ENCODE results near the gene METTL22.
"Not testable (repeated sequence)": the region's sequence is repeated elsewhere in the genome, so short reads cannot be mapped to it uniquely, and the experiment has no call there.

The METTL22 gene

GRCh38 chr16:8632675-8633182 is 11.2 kb downstream of the METTL22 start:
- no peak for FAIRE-seq

GRCh38 chr16:8634991-8635736 is 13.7 kb downstream of the METTL22 start:
- no peak for FAIRE-seq

GRCh38 chr16:8639694-8640093 is 18.2 kb downstream of the METTL22 start:
- FAIRE-seq, result no peak

GRCh38 chr16:8641671-8642070 is 20.2 kb downstream of the METTL22 start:
- no peak for FAIRE-seq

- no peak for FAIRE-seq
These were observed 20.6 kb downstream of the METTL22 start for GRCh38 chr16:8642146-8642545.

- no peak for FAIRE-seq
These were observed 23.0 kb downstream of the METTL22 start for GRCh38 chr16:8644211-8645140.

GRCh38 chr16:8645141-8645521 is 23.6 kb downstream of the METTL22 start:
- FAIRE-seq, result no peak

GRCh38 chr16:8645831-8646230 is 24.3 kb downstream of the METTL22 start:
- FAIRE-seq, result no peak

GRCh38 chr16:8646326-8647053 is 25.0 kb downstream of the METTL22 start:
- FAIRE-seq, result no peak

GRCh38 chr16:8647721-8648318 is 26.3 kb downstream of the METTL22 start:
- FAIRE-seq, result no peak

- no peak for FAIRE-seq
These were observed 27.4 kb downstream of the METTL22 start for GRCh38 chr16:8648877-8649276.

GRCh38 chr16:8649829-8650554 is 28.5 kb downstream of the METTL22 start:
- FAIRE-seq, result no peak

- FAIRE-seq, result not testable (repeated sequence)
These were observed 30.5 kb downstream of the METTL22 start for GRCh38 chr16:8651958-8652357.

- FAIRE-seq, result no peak
These were observed 33.8 kb downstream of the METTL22 start for GRCh38 chr16:8655184-8655717.

- no peak for FAIRE-seq
These were observed 34.9 kb downstream of the METTL22 start for GRCh38 chr16:8656376-8656775.

GRCh38 chr16:8660841-8661301 is 39.4 kb downstream of the METTL22 start:
- FAIRE-seq, result no peak

- no peak for FAIRE-seq
These were observed 40.2 kb downstream of the METTL22 start for GRCh38 chr16:8661703-8662102.

GRCh38 chr16:8663192-8664089 is 41.9 kb downstream of the METTL22 start:
- FAIRE-seq, result no peak

GRCh38 chr16:8665529-8665928 is 44.0 kb downstream of the METTL22 start:
- no peak for FAIRE-seq

- no peak for FAIRE-seq
These were observed 46.0 kb downstream of the METTL22 start for GRCh38 chr16:8667492-8667891.

Measured in TTC549 (cell line).